Activated CD4-positive, CD25-positive, alpha-beta regulatory T cell treated with anti-CD3 and anti-CD28 coated beads, Interleukin-2, amount 50 U/mL, for 16 hours (primary cell): Measurements from ENCODE around the gene ATP2A3.
A peak's percentile ranks its signal among the peaks of the same experiment; 100 is the strongest.

Source experiments
- DNase-seq: peaks from one replicate; pipeline ENCODE4 v3.0.0-alpha.2; 2020; ENCODE audit warnings: low read depth, low spot score

ATP2A3 gene

GRCh38 chr17:3973495-3974137 lies 9.4 kb upstream of the ATP2A3 start:
- DNase-seq = no peak

- DNase-seq = no peak
These were observed 8.7 kb upstream of the ATP2A3 start for GRCh38 chr17:3972931-3973330.

GRCh38 chr17:3972281-3972731 lies 8.1 kb upstream of the ATP2A3 start:
- no peak for DNase-seq

- DNase-seq = no peak
These were observed 6.4 kb upstream of the ATP2A3 start for GRCh38 chr17:3970668-3971067.

GRCh38 chr17:3969963-3970362 lies 5.7 kb upstream of the ATP2A3 start:
- no peak for DNase-seq

- DNase-seq = no peak
These were observed 4.8 kb upstream of the ATP2A3 start for GRCh38 chr17:3968886-3969524.

GRCh38 chr17:3968015-3968414 lies 3.8 kb upstream of the ATP2A3 start:
- DNase-seq = no peak

GRCh38 chr17:3966720-3967363 lies 2.6 kb upstream of the ATP2A3 start:
- no peak for DNase-seq

GRCh38 chr17:3965118-3965800 lies 1.0 kb upstream of the ATP2A3 start:
- peak; percentile 11 for DNase-seq

GRCh38 chr17:3963237-3964201 lies 718 bp downstream of the ATP2A3 start:
- DNase-seq = peak; percentile 37

- no peak for DNase-seq
These were observed 1.3 kb downstream of the ATP2A3 start for GRCh38 chr17:3962965-3963236.

GRCh38 chr17:3962217-3962964 lies 1.8 kb downstream of the ATP2A3 start:
- no peak for DNase-seq

- DNase-seq = no peak
These were observed 2.6 kb downstream of the ATP2A3 start for GRCh38 chr17:3961564-3962047.

GRCh38 chr17:3960764-3961163 lies 3.5 kb downstream of the ATP2A3 start:
- DNase-seq = no peak

- DNase-seq = no peak
These were observed 4.2 kb downstream of the ATP2A3 start for GRCh38 chr17:3959921-3960601.

- no peak for DNase-seq
These were observed 4.8 kb downstream of the ATP2A3 start for GRCh38 chr17:3959295-3959899.

- DNase-seq = no peak
These were observed 6.3 kb downstream of the ATP2A3 start for GRCh38 chr17:3957735-3958599.

- no peak for DNase-seq
These were observed 7.3 kb downstream of the ATP2A3 start for GRCh38 chr17:3956983-3957382.
